Measurements from ENCODE around the gene FRMD4A. TPM values are rescaled to one million over a fixed set of nuclear protein-coding genes. Genes with fewer than 3 reads are reported as not detected.
A peak's percentile ranks its signal among the peaks of the same experiment; 100 is the strongest.
"Not testable (repeated sequence)": the region's sequence is repeated elsewhere in the genome, so short reads cannot be mapped to it uniquely, and the experiment has no call there.

The FRMD4A gene
- total and polyA plus RNA-seq, 7 donors, result 2.9 to 9.1 (median 6.2) TPM

GRCh38 chr10:13865758-13866491, 464.8 kb downstream of the FRMD4A start:
- peak in 3 of 4 donors; percentile 53 to 65 (median 64) for ATAC-seq
- Histone ChIP-seq H3K4me1 (no peaks in the 10 kb centered on the region), H3K36me3 (ENCODE audit: insufficient read depth in 1 of 2, low read depth in 1 of 2) (no peaks in the 10 kb centered on the region), H3K4me3 (peak overlapping the region; percentile 8), H3K27me3 (ENCODE audit: insufficient read depth in 3 of 3, low read length in 2 of 3) (no peaks in the 10 kb centered on the region), H3K27ac (peak overlapping the region; percentile 56), H3K9me3 (no peaks in the 10 kb centered on the region)
- no peak for TF ChIP-seq CTCF (IDR thresholded peaks at IDR 0.05)
- intact Hi-C loops (cut with DNase I), result no loop called here
- WGBS, 3 donors, result 62 to 78% (median 69%) methylated on average over 12 of the region's 12 CpGs
- DNase-seq, result peak; percentile 38 to 64

- H3K4me1 ChIP-seq; H3K27me3 ChIP-seq (ENCODE audit: insufficient read depth in 3 of 3, low read length in 2 of 3); H3K36me3 ChIP-seq (ENCODE audit: insufficient read depth in 1 of 2, low read depth in 1 of 2); DNase-seq; intact Hi-C loops (cut with DNase I); ATAC-seq; H3K9me3 ChIP-seq: not testable (repeated sequence)
- Histone ChIP-seq H3K27ac (peak overlapping the region; percentile 56), H3K4me3 (peak overlapping the region; percentile 8)
- 93 to 99% (median 96%) methylated on average over 4 of the region's 4 CpGs for WGBS, 3 donors
Measured at GRCh38 chr10:13865220-13865619, 465.5 kb downstream of the FRMD4A start.

- Histone ChIP-seq H3K4me3 (no peak overlapping the region), H3K36me3 (ENCODE audit: insufficient read depth in 1 of 2, low read depth in 1 of 2) (no peaks in the 10 kb centered on the region), H3K4me1 (no peaks in the 10 kb centered on the region), H3K27me3 (ENCODE audit: insufficient read depth in 3 of 3, low read length in 2 of 3) (no peaks in the 10 kb centered on the region), H3K27ac (peak overlapping the region; percentile 25), H3K9me3 (no peaks in the 10 kb centered on the region)
- ATAC-seq (no peak), DNase-seq (no peak)
- 30 to 38% (median 30%) methylated on average over 3 of the region's 3 CpGs for whole genome bisulfite sequencing, 3 donors
- no peak for TF ChIP-seq CTCF (IDR thresholded peaks at IDR 0.05)
- intact Hi-C loops (cut with DNase I), result no loop called here
Measured at GRCh38 chr10:13862546-13863233, 468.0 kb downstream of the FRMD4A start.

GRCh38 chr10:13860886-13861285, 469.8 kb downstream of the FRMD4A start:
- ATAC-seq (no peak), DNase-seq (no peak)
- Histone ChIP-seq H3K4me1 (no peaks in the 10 kb centered on the region), H3K27ac (peak overlapping the region; percentile 0), H3K9me3 (no peaks in the 10 kb centered on the region), H3K27me3 (ENCODE audit: insufficient read depth in 3 of 3, low read length in 2 of 3) (no peaks in the 10 kb centered on the region), H3K4me3 (no peak overlapping the region), H3K36me3 (ENCODE audit: insufficient read depth in 1 of 2, low read depth in 1 of 2) (no peaks in the 10 kb centered on the region)
- WGBS, 3 donors, result 95 to 96% (median 95%) methylated on average over 14 of the region's 14 CpGs
- intact Hi-C loops (cut with DNase I), result no loop called here
- TF ChIP-seq CTCF (IDR thresholded peaks at IDR 0.05), result no peak

- no peaks in the 10 kb centered on the region for H3K9me3 ChIP-seq
- no peaks in the 10 kb centered on the region for H3K27me3 ChIP-seq (ENCODE audit: insufficient read depth in 3 of 3, low read length in 2 of 3)
- H3K36me3 ChIP-seq (ENCODE audit: insufficient read depth in 1 of 2, low read depth in 1 of 2), result no peaks in the 10 kb centered on the region
- no peak for TF ChIP-seq CTCF (IDR thresholded peaks at IDR 0.05)
- peak overlapping the region; percentile 16 for H3K27ac ChIP-seq
- 50 to 66% (median 57%) methylated on average over 8 of the region's 8 CpGs for WGBS, 3 donors
- ATAC-seq, result no peak
- no peaks in the 10 kb centered on the region for H3K4me1 ChIP-seq
- no peak for DNase-seq
- H3K4me3 ChIP-seq, result no peak overlapping the region
- intact Hi-C loops (cut with DNase I), result no loop called here
Measured at GRCh38 chr10:13859979-13860654, 470.6 kb downstream of the FRMD4A start.

All from psoas muscle (tissue), 8 donors.